Body of pancreas (tissue), 4 donors: Measurements from ENCODE around the gene EPN3. TPM values are rescaled to one million over a fixed set of nuclear protein-coding genes. Genes with fewer than 3 reads are reported as not detected.
A peak's percentile ranks its signal among the peaks of the same experiment; 100 is the strongest.

Source experiments
- ATAC-seq: fragments of 150-250 bp; one replicate; pipeline ENCODE4 v1.9.1; 2016
- DNase-seq, 4 donors: peaks; one replicate each; pipeline ENCODE4 v3.0.0-alpha.2; 2019
- H3K27ac ChIP-seq, 4 donors: fragments of 200-600 bp; sonication (generic); 1 replicate in 3 of 4; 2 replicates in 1 of 4; pipeline versions ENCODE4 v1.5.1 to v1.6.1; 2016 to 2019; ENCODE audit warnings: mild to moderate bottlenecking in 1 of 4, mixed read lengths in 1 of 4, moderate library complexity in 1 of 4
- H3K27me3 ChIP-seq, 2 donors: fragments of 200-600 bp; sonication (generic); one replicate each; pipeline ENCODE4 v1.6.0; 2016; ENCODE audit warnings: mild to moderate bottlenecking in 1 of 2
- H3K36me3 ChIP-seq, 2 donors: fragments of 200-600 bp; sonication (generic); replicated peaks in 1 of 2; 2 replicates each; pipeline ENCODE4 v1.5.1; 2016; ENCODE audit warnings: low read depth in 2 of 2; ENCODE audit not compliant: insufficient read depth in 1 of 2
- H3K4me1 ChIP-seq: fragments of 200-600 bp; sonication (generic); one replicate; pipeline ENCODE4 v1.6.0; 2016
- H3K4me3 ChIP-seq, 2 donors: fragments of 200-600 bp; sonication (generic); 1 replicate in 1 of 2; 2 replicates in 1 of 2; pipeline ENCODE4 v1.5.1; 2016 to 2019
- H3K9me3 ChIP-seq, 3 donors: fragments of 200-600 bp; sonication (generic); 1 replicate in 2 of 3; 2 replicates in 1 of 3; pipeline ENCODE4 v1.5.1; 2016
- POLR2A ChIP-seq, 3 donors: fragments of 450-650 bp; IDR thresholded peaks; one replicate each; pipeline ENCODE4 v1.6.1; 2016; ENCODE audit warnings: antibody characterized with exemption in 3 of 3, mild to moderate bottlenecking in 2 of 3
- WGBS, 2 donors: methylation state at CpG; one replicate each; pipeline ENCODE4 v1.1.5; 2017; 5-methylcytosine and 5-hydroxymethylcytosine counted together
- intact Hi-C: fragments of 100-400 bp; cut with DNase I; formaldehyde crosslinking; loops from one replicate; pipeline ENCODE4 v1.15.1; 2023
- total RNA-seq, 2 donors: library from RNA; depleted of rRNA; stranded (reverse); fragments of >200 nt; gene quantifications; one replicate each; pipeline ENCODE4 v1.1.0, GENCODE V29; 2016
- TF ChIP-seq, protein P1 (sequence below), 7 experiments: fragments of 450-650 bp in 4 of 7; fragments of 200-600 bp in 3 of 7; sonication (generic) in 3 of 7; IDR thresholded peaks; one replicate each; pipeline ENCODE4 v1.5.1; 2016 to 2019; ENCODE audit warnings: antibody characterized with exemption in 7 of 7

EPN3 gene
- total RNA-seq, 2 donors from 2014 or later: 11.9 to 20.1 TPM

DNA sequence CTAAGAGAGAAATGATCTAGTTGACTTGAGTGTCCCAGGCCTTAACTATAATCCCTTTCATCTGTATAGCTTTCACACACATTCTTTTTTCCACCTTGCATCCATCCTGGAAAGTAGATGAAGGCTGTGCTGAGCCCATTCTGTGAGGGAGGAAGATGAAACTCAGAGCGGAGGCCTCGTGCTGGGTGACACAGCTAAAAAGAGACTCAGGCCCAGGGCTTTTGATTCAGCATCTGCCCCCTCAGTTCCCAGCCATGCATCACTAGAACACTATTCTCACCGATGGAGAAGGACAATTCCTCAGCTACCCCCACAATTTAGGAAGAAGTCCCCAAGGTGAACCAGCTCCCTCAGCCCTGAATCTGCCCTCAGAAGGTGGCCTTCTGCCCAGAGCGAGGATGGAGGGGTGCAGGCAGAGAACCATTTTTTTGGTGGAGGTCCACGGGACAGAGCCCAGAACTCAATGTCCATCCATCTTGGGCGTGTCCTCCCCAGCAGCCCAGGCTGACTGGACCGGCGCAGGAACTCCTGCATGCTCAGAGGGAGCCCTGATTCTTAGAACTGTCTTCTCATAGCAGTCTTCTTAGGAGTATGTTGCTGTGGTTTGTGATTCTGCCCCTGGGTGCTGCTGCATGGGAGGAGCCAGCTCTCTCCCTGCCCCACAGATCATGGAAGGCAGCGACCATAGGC lies 30.1 kb upstream of the EPN3 start:
- no peak overlapping the region for H3K27ac ChIP-seq
- no peak for TF ChIP-seq POLR2A (IDR thresholded peaks at IDR 0.05)
- TF ChIP-seq, protein P1, sequence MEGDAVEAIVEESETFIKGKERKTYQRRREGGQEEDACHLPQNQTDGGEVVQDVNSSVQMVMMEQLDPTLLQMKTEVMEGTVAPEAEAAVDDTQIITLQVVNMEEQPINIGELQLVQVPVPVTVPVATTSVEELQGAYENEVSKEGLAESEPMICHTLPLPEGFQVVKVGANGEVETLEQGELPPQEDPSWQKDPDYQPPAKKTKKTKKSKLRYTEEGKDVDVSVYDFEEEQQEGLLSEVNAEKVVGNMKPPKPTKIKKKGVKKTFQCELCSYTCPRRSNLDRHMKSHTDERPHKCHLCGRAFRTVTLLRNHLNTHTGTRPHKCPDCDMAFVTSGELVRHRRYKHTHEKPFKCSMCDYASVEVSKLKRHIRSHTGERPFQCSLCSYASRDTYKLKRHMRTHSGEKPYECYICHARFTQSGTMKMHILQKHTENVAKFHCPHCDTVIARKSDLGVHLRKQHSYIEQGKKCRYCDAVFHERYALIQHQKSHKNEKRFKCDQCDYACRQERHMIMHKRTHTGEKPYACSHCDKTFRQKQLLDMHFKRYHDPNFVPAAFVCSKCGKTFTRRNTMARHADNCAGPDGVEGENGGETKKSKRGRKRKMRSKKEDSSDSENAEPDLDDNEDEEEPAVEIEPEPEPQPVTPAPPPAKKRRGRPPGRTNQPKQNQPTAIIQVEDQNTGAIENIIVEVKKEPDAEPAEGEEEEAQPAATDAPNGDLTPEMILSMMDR (IDR thresholded peaks at IDR 0.05): no peak
- H3K4me1 ChIP-seq: no peaks in the 10 kb centered on the region
- WGBS, 2 donors: 89 to 90% methylated on average over 4 to 9 of the region's 9 CpGs
- no peaks in the 10 kb centered on the region for H3K27me3 ChIP-seq
- no peak overlapping the region for H3K4me3 ChIP-seq
- H3K36me3 ChIP-seq: no peaks in the 10 kb centered on the region
- DNase-seq (no peak), ATAC-seq (no peak)
- intact Hi-C loops: no loop called here
- no peaks in the 10 kb centered on the region for H3K9me3 ChIP-seq

DNA sequence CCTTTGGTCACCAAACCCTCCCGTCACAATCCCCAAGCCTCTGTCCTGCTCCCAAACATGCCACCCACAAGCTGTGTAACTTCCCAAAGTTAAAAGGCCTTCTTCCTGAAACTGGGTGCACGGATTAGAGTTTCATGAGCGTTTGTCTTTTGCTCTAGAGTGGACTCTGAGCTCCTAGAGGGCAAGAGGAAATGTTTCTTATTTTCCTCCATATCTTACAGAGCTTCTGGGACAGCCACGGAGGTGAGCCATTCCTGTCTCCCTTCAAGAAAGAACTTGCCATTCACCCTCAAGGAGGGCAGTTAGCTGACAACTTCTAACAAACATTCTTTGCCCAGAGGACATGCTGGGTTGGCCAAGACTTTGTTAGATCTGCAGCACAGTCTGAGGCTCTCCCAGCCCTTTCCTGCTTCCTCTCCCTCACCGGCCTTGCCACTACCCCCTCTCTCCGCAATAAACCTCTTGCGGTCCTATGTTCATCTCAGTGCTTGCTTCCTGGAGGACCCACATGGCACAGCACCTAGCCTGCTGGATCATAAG lies 26.9 kb upstream of the EPN3 start:
- H3K36me3 ChIP-seq: no peaks in the 10 kb centered on the region
- H3K4me3 ChIP-seq: no peak overlapping the region
- H3K27ac ChIP-seq: no peak overlapping the region
- intact Hi-C loops: no loop called here
- ATAC-seq: no peak
- peaks cover 24% of the 10 kb centered on the region for H3K4me1 ChIP-seq
- 58 to 76% methylated on average over 7 of the region's 7 CpGs for WGBS, 2 donors
- no peaks in the 10 kb centered on the region for H3K27me3 ChIP-seq
- no peaks in the 10 kb centered on the region for H3K9me3 ChIP-seq
- no peak for DNase-seq
- no peak for TF ChIP-seq POLR2A (IDR thresholded peaks at IDR 0.05)
- TF ChIP-seq, protein P1 (IDR thresholded peaks at IDR 0.05): no peak

GRCh38 chr17:50506298-50506697 lies 26.2 kb upstream of the EPN3 start:
- H3K27me3 ChIP-seq: no peaks in the 10 kb centered on the region
- H3K9me3 ChIP-seq: no peaks in the 10 kb centered on the region
- intact Hi-C loops: no loop called here
- no peaks in the 10 kb centered on the region for H3K36me3 ChIP-seq
- DNase-seq (no peak), ATAC-seq (no peak)
- H3K4me1 ChIP-seq: peaks cover 30% of the 10 kb centered on the region
- H3K4me3 ChIP-seq: no peak overlapping the region
- WGBS, 2 donors: 83% methylated on average over 7 of the region's 7 CpGs
- H3K27ac ChIP-seq: no peak overlapping the region
- no peak for TF ChIP-seq POLR2A (IDR thresholded peaks at IDR 0.05)
- TF ChIP-seq, protein P1 (IDR thresholded peaks at IDR 0.05): no peak

GRCh38 chr17:50507871-50508572 lies 24.5 kb upstream of the EPN3 start, which contains the start of gene MYCBPAP:
TSS of gene MYCBPAP (plus strand) at chr17:50508439. CDS start at chr17:50508675, 236 bp downstream.
- peak within 1 kb of the TSS in 3 of 4 donors; percentile 62 to 68 (median 67) for H3K27ac ChIP-seq
- intact Hi-C loops: no loop called here
- no peaks in the 10 kb centered on the region for H3K27me3 ChIP-seq
- peak within 1 kb of the TSS; percentile 37 to 55 for H3K4me3 ChIP-seq
- ATAC-seq (peak; percentile 80), DNase-seq (peak; percentile 74 to 86 (median 78))
- no peaks in the 10 kb centered on the region for H3K9me3 ChIP-seq
- peak in 1 of 3 donors; percentile 19 for TF ChIP-seq POLR2A (IDR thresholded peaks at IDR 0.05)
- TF ChIP-seq, protein P1 (IDR thresholded peaks at IDR 0.05): peak in 2 of 7 experiments; percentile 27 to 35
- peaks cover 38% of the 10 kb centered on the region for H3K4me1 ChIP-seq
- H3K36me3 ChIP-seq: no peaks in the 10 kb centered on the region
- WGBS, 2 donors: 23 to 68% methylated on average over 17 to 39 of the region's 66 CpGs
